Activated naive CD8-positive, alpha-beta T cell (primary cell): ENCODE data around the gene CBX5.
"Not testable (repeated sequence)": the region's sequence is repeated elsewhere in the genome, so short reads cannot be mapped to it uniquely, and the experiment has no call there.

Experiments used
- H3K27ac Mint-ChIP-seq: one replicate; pipeline ENCODE4 v1.8.0; 2021; ENCODE audit warnings: mixed read lengths
- H3K27me3 Mint-ChIP-seq: one replicate; pipeline ENCODE4 v1.8.0; 2021; ENCODE audit warnings: mixed read lengths
- H3K36me3 Mint-ChIP-seq: one replicate; pipeline ENCODE4 v1.8.0; 2021; ENCODE audit warnings: mixed read lengths
- H3K4me1 Mint-ChIP-seq: one replicate; pipeline ENCODE4 v1.8.0; 2021; ENCODE audit warnings: low read depth, mixed read lengths
- H3K4me3 Mint-ChIP-seq: one replicate; pipeline ENCODE4 v1.8.0; 2021; ENCODE audit warnings: mild to moderate bottlenecking, mixed read lengths
- H3K9me3 Mint-ChIP-seq: one replicate; pipeline ENCODE4 v1.8.0; 2021; ENCODE audit warnings: low read depth, mixed read lengths

The CBX5 gene

DNA sequence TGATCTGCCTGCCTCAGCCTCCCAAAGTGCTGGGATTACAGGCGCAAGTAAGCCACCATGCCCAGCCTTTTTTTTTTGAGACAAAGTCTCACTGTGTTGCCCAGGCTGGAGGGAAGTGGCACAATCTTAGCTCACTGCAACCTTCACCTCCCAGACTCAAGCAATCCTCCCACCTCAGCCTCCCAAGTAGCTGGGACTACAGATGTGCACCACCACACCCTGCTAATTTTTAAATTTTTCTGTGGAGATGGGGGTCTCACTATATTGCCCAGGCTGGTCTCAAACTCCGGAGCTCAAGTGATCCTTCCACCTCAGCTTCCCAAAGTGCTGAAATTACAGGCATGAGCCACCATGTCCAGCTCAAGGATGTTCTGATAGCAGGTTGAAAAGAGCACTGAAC lies 85.3 kb downstream of the CBX5 start:
- H3K27ac Mint-ChIP-seq, H3K4me1 Mint-ChIP-seq, H3K36me3 Mint-ChIP-seq, H3K4me3 Mint-ChIP-seq, H3K9me3 Mint-ChIP-seq: not testable (repeated sequence)
- peaks cover 40% of the 10 kb centered on the region for H3K27me3 Mint-ChIP-seq

DNA sequence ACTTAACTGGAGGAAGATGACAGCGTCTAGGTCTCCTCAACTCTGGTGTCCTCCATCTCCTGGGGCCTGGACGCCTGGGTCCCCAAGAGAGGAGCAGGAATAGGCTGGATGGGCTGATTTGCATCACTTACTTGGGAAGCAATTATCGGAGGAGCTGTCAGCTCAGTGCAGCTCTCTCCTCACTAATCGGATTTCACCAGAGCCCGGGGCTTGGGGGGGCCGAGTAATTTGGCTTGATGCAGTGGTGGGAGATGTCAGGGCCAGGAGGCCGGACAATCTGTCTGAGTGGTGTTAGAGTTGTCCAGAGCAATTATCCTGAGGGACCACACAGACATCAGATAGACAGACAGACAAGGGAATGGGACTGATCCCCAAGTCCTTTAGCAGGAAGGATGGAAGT lies 86.5 kb downstream of the CBX5 start:
- Mint-ChIP-seq H3K36me3 (no peaks in the 10 kb centered on the region), H3K4me3 (no peak overlapping the region), H3K9me3 (no peaks in the 10 kb centered on the region), H3K4me1 (peaks cover 10% of the 10 kb centered on the region), H3K27ac (no peak overlapping the region), H3K27me3 (peaks cover 34% of the 10 kb centered on the region)

DNA sequence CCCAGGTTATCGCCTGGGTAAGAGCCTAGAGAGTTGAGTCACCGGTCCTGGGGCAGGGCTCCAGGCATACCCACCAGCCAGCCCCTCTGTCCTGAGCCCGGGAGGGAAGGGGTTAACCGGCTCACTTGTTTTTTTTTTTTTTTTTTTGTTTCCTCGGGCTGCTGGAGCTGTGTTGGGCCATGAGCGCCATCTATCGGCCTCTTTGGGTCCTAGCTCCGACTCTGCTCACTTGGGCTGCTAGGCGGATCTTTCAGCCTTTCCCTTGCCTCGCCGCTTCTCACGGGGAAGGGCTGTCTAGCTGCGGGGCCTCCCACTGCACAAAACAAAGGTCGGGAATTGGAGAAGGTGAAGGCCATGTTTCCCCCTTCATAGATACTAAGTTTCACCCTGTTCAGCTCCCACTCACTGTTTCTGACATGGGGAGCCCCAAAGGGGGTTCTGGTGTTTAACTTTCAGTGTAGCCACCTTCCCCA lies 88.3 kb downstream of the CBX5 start:
- H3K27me3 Mint-ChIP-seq = peaks cover 25% of the 10 kb centered on the region
- H3K9me3 Mint-ChIP-seq = no peaks in the 10 kb centered on the region
- peaks cover 2% of the 10 kb centered on the region for H3K36me3 Mint-ChIP-seq
- H3K4me1 Mint-ChIP-seq = peaks cover 20% of the 10 kb centered on the region
- H3K4me3 Mint-ChIP-seq = no peak overlapping the region
- no peak overlapping the region for H3K27ac Mint-ChIP-seq

DNA sequence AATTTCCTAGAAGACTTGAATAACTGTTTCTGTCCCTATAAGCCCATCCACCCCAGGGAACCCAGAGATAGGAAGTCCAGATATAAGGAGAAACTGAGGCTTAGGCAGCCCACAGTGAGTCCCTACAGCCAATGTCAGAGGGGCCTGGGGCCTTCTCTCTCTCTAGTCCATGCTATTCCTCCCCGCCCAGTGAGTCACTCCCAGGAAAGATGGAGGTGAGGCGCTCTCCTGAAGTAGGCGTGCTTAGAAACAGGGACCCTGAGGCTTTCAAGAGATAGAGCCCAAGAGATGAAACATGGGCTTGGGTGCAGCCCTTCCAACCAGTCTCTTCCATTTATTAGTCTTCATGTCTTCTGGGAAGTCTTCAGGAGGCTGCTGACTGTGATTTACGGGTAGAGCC lies 88.8 kb downstream of the CBX5 start:
- H3K36me3 Mint-ChIP-seq = peaks cover 2% of the 10 kb centered on the region
- H3K27me3 Mint-ChIP-seq = peaks cover 22% of the 10 kb centered on the region
- no peaks in the 10 kb centered on the region for H3K9me3 Mint-ChIP-seq
- H3K4me3 Mint-ChIP-seq = no peak overlapping the region
- no peak overlapping the region for H3K27ac Mint-ChIP-seq
- peaks cover 20% of the 10 kb centered on the region for H3K4me1 Mint-ChIP-seq

- Mint-ChIP-seq H3K27me3 (peaks cover 14% of the 10 kb centered on the region), H3K4me3 (peak overlapping the region; percentile 88), H3K36me3 (peaks cover 6% of the 10 kb centered on the region), H3K4me1 (peaks cover 20% of the 10 kb centered on the region), H3K27ac (no peak overlapping the region), H3K9me3 (no peaks in the 10 kb centered on the region)
Observed at GRCh38 chr12:54189198-54189539, 90.8 kb downstream of the CBX5 start.

DNA sequence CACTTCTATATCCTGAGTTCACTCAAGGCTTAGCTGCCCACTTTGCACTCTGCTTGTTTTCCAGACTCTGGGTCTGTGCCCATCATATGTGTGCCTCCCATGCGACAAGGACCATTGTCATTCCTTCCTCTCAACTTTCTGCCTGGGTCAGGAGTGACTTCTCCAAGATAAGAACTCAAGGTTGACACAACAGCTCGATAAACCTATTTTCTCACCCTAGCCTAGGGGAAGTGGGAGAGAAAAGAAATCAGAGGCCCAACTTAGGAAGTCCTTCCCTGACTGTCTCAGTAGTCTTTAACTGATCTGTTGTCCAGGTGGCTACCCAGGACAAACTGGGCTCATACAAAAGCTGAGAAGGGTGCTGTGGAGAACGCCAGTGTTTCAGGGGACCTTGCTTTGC lies 92.8 kb downstream of the CBX5 start:
- peak overlapping the region; percentile 86 for H3K4me3 Mint-ChIP-seq
- H3K27ac Mint-ChIP-seq = no peak overlapping the region
- peaks cover 2% of the 10 kb centered on the region for H3K27me3 Mint-ChIP-seq
- H3K9me3 Mint-ChIP-seq = no peaks in the 10 kb centered on the region
- peaks cover 6% of the 10 kb centered on the region for H3K36me3 Mint-ChIP-seq
- peaks cover 20% of the 10 kb centered on the region for H3K4me1 Mint-ChIP-seq

DNA sequence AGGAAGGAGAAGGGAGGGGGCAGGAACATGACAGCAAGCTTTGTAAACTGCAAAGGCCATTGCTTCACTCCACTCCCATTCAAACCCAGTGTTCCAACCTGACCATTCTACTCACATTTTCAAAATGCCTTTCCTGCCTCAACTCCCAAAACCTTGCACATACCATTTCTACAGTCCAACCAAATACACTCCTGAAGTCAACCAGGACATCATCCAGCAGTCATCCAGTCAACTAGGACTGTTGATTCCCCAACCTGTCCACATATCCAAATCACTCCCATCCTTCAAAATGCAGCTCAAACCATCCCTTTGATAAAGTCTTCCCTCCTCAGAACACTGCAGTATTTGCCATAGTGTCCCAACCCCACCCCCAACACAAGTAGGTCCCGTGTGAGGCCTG lies 94.0 kb downstream of the CBX5 start:
- Mint-ChIP-seq H3K4me3 (no peak overlapping the region), H3K9me3 (no peaks in the 10 kb centered on the region), H3K27me3 (no peaks in the 10 kb centered on the region), H3K27ac (no peak overlapping the region), H3K36me3 (peaks cover 8% of the 10 kb centered on the region), H3K4me1 (peaks cover 15% of the 10 kb centered on the region)

DNA sequence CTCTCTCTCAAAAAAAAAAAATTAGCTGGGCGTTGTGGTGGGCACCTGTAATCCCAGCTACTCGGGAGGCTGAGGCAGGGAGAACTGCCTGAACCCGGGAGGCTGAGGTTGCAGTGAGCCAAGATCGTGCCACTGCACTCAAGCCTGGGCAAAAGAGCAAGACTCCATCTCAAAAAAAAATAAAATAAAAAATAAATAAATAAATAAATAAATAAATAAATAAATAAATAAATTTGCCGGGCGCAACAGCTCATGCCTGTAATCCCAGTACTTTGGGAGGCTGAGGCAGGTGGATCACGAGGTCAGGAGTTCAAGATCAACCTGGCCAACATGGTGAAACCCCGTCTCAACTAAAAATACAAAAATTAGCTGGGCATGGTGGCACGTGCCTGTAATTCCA lies 94.6 kb downstream of the CBX5 start:
- not testable (repeated sequence) for H3K4me3 Mint-ChIP-seq, H3K27me3 Mint-ChIP-seq, H3K36me3 Mint-ChIP-seq, H3K9me3 Mint-ChIP-seq, H3K27ac Mint-ChIP-seq
- peaks cover 15% of the 10 kb centered on the region for H3K4me1 Mint-ChIP-seq

- H3K27ac Mint-ChIP-seq = no peak overlapping the region
- H3K27me3 Mint-ChIP-seq = no peaks in the 10 kb centered on the region
- no peaks in the 10 kb centered on the region for H3K9me3 Mint-ChIP-seq
- peaks cover 13% of the 10 kb centered on the region for H3K4me1 Mint-ChIP-seq
- H3K36me3 Mint-ChIP-seq = peaks cover 8% of the 10 kb centered on the region
- H3K4me3 Mint-ChIP-seq = no peak overlapping the region
Observed at GRCh38 chr12:54184024-54184805, 95.7 kb downstream of the CBX5 start.

GRCh38 chr12:54182981-54183380 lies 96.9 kb downstream of the CBX5 start:
- H3K4me1 Mint-ChIP-seq = peaks cover 11% of the 10 kb centered on the region
- no peak overlapping the region for H3K27ac Mint-ChIP-seq
- no peaks in the 10 kb centered on the region for H3K9me3 Mint-ChIP-seq
- no peaks in the 10 kb centered on the region for H3K27me3 Mint-ChIP-seq
- H3K4me3 Mint-ChIP-seq = no peak overlapping the region
- H3K36me3 Mint-ChIP-seq = peaks cover 8% of the 10 kb centered on the region

DNA sequence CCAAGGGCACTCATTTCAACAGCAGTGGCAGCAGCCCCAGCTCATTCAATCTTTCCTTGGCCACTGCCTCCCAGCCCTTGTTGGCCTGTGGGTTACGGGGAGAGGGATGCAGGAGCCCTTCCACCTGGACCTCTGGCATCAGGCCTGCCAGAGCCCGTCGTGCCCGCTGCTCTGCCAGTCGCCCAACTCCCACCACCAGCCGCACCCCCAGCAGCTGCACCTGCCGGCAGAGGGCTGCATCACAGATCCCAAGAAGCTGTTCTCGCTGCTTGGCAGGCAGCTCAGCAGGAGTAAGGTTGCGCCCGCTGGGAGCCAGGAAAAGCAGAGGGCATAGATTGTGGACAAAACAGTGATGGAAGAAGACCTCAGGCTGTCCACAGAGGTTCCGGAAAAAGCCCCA lies 97.8 kb downstream of the CBX5 start:
- peaks cover 6% of the 10 kb centered on the region for H3K36me3 Mint-ChIP-seq
- no peak overlapping the region for H3K27ac Mint-ChIP-seq
- H3K9me3 Mint-ChIP-seq = no peaks in the 10 kb centered on the region
- no peaks in the 10 kb centered on the region for H3K27me3 Mint-ChIP-seq
- no peak overlapping the region for H3K4me3 Mint-ChIP-seq
- peaks cover 3% of the 10 kb centered on the region for H3K4me1 Mint-ChIP-seq
